Measurements from ENCODE around the gene DNM1.

DNM1 gene

GRCh38 chr9:128252317-128253139, 49.3 kb downstream of the DNM1 start:
- no peak for DNase-seq

DNA sequence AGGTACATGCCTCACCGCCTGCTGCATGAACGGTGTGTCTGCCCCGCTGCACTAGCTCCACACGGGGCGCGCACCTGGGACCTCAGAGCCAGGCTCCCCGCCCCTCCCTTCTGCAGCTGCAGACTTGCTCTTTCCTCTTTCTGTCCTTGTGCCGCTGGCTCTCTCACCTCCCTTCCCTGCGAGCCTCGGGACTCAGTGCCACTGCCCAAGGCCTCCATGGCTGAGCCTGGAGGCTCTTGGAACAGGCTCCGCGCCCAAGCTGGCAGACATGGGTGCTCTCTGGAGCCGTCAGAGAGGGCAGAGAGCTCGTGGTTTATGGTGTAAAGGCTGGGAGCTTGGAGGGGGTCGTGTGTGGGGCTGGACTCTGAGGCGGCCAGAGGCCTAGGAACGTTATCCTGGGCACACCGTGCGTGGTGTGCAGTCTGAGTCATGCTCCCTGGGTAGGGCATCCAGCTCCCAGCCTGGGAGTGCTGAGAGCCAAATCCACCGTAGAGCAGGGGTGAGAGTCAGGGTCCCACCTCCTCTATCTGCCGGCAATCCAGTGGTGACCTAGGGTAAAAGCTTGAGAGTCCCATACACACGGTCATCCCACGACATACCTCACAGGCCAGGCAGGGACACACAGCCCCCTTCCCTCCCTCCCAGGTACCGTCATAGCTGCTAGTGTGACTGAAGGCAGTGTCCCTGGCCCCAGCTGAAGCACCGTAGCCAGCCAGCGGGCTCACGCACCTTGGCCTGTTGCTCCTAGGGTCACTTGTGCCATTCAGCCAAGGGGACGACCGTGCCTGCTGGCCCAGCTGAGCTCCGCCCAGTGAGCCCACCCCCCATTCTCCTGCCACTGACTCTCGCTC, 50.2 kb downstream of the DNM1 start:
- DNase-seq = no peak

GRCh38 chr9:128253991-128254346, 50.8 kb downstream of the DNM1 start:
- no peak for DNase-seq

DNA sequence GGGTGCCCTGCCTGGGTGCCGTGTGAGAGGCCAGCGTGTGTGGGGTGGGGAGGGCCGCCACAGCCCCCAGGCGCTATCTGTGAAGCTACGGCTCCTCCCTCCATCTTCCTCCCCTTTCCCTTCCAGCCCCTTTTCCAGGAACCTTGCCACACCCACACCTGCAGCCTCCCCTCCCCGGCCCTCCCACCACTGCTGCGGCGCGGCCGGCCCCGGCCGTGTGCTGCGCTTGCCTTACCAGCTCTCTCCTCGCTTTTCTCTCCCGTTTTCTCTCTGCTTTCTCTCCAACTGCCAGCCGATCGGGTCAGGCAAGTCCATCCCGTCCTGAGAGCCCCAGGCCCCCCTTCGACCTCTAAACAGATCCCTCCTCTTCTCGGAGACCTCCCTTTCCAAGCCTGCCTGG, 51.2 kb downstream of the DNM1 start:
- DNase-seq = no peak

- DNase-seq = peak; percentile 53
Measured at GRCh38 chr9:128254855-128255759, 51.9 kb downstream of the DNM1 start.

GRCh38 chr9:128257086-128257825, 54.1 kb downstream of the DNM1 start:
- no peak for DNase-seq

DNA sequence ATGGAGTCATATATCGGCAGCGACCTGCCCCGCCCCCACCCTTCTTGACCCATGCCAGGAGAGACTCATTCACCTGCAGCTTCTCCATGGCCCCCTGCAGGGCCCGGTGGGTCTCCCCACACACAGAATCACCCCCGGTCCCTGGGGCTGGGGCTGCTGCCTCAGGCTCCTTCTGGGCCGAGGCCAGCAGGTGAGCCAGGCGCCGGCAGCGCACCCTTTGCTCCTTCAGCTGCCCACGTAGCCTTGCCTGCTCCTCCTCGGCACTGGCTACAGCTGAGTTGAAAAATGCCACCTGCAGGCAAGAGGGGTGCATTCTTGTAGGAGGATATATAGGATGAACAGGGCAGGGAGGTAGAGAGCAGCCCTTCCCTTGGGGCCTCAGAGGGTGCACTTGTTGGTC, 54.7 kb downstream of the DNM1 start:
- DNase-seq = no peak

- no peak for DNase-seq
Measured at GRCh38 chr9:128258326-128258725, 55.1 kb downstream of the DNM1 start.

- no peak for DNase-seq
Measured at GRCh38 chr9:128259156-128259555, 56.0 kb downstream of the DNM1 start.

DNA sequence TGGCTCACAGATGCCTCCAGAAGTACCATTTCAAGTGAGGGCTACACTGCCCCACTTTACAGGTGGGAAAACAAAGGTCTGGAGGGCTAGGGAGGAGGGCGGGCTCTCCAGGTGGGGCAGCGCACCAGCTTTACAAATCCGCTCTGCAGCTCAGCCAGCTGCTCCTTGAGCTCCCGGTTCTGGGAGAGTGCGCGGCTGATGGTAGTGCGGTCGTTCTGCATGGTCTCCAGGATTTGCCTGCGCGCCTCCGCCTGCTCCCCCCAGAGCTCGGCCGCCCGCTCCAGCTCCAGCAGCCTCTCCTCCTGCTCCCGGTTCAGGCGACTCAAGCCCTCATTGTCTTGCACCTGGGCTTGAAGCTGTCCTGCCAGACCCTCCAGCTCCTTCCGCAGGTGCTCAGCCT, 57.2 kb downstream of the DNM1 start:
- DNase-seq = no peak

- no peak for DNase-seq
Measured at GRCh38 chr9:128262687-128263086, 59.5 kb downstream of the DNM1 start.

DNA sequence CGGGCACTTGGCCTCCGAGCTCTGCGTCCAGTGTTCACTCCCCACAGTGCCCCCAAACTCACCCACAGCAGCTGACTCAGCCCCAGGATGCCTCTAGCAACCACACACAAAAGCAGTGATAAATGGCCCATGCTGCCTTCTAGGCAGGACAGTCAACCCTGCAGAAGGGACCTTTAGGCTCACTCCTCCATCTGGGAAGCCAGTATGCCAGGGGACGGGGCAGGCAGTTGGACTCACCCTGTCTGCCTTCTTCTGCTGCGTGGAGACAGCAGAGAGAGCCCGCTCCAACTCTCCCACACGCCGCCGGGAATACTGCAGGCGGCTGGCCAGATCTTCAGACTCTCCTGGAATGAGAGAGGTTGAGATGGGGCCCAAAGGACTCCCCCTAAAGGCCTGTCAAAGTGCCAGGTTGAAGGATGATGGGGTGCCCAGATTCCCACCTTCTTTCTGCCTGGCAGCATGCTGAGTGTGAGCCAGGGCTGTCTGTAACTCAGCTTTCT, 62.2 kb downstream of the DNM1 start:
- no peak for DNase-seq

DNA sequence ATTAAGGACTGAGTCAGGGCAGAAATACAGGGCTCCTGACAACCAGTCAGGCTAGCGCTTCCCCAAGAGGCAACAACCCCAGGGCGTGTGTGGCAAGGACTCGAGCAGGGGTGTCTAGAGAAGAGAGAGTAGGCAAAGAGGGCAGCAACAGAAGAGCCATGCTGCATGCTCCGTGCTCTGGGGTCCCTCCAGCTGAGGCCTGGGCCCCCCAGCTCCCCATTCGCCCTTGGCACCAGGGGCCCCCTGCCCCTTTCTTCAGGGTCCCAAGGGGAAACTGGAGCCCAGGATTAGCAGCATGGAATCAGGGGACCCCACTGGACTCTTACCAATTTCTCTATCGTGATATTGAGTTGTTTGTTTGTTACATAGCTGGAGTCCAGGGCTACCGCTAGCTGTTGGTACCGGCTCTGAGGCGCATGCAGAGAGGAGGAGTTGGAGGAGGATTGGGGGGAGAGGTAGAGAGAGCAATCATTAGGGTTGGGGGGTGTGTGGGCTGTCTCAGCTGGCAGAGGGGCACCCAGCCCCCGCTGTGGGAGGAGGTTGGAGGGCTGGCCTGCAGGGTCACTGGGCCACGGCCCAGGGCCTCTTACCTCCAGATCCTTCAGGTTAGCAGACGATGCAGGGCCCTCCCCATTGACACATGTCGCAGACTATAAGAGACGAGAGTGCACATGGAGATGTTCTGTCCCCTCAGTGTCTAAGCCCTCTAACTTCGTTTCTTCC, 63.9 kb downstream of the DNM1 start:
- no peak for DNase-seq

DNA sequence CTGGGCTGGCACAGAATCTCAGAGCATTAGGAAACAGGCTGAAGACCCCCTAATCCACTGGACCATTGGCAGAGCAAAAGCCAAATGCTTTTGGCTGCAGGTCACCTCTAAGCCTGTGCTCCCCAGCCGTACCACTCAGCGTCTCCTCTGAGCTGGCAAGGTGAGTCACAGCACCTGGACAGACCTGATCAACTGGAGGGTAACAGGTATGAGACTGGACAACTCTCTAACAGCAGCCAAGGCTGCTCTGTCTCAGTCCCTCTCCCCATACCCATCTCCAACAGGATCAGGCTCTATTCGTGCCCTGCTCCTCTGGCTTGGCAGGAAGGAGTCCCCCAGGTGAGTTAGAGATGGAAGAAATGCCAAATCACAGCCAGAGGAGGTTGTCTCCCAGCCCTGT, 67.9 kb downstream of the DNM1 start:
- DNase-seq = no peak

DNA sequence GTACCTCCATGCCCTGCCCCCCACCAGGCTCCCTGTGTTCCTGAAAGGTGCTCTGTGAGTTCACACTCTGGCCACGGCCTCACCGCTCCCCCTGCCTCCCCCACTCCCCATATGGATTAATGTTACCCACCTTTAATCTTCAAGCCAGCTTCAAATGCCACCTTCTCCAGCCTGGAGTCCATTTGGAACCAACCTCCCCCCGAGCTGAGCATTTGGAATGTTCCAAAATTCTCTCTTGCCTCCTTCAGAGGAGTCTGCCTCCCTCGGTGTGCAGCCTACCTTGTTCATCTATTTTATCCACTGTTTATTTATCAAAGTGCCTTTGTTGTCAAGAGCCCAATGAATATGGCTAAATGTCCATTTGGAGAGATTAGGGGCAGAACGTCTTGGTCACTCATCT, 68.3 kb downstream of the DNM1 start:
- DNase-seq = no peak

GRCh38 chr9:128274245-128274644, 71.1 kb downstream of the DNM1 start:
- DNase-seq = no peak

- DNase-seq = peak; percentile 61
Measured at GRCh38 chr9:128275198-128276007, 72.2 kb downstream of the DNM1 start, which contains the start of gene GOLGA2. Gene GOLGA2, minus strand, starts transcription at chr9:128276007. Its CDS starts 31 bp downstream, at chr9:128275976.

DNA sequence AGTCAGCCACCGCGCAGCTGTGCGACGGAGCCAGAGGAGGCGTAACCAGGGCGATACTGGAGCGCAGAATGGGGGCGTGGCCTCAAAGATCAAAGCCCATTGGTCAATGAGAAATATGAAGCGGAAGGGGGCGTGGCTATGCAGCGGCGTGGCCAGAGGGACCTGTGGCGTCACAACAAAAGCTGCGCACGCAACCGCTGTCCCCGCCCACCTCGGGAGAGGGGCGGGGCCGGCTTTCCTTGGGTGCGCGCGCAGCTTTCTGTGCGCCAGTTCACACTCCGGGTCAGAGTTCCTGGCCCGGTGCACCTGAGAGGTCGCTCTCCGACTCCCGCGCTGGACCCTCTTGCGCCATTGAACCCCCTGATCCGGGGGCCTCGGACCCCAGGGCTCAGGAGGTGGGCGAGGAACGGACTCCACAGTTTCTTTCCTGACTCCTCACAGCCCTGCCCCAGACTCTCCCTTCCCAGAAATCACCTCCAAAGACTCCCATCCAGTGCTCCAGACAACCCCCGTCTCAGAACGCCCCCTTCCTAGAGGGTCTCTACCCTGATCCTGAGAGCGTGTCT, 72.9 kb downstream of the DNM1 start, which contains the start of gene SWI5:
SWI5 (plus strand) TSS at position 269 of the 566 bp plus-strand sequence.
- DNase-seq = peak; percentile 99

DNA sequence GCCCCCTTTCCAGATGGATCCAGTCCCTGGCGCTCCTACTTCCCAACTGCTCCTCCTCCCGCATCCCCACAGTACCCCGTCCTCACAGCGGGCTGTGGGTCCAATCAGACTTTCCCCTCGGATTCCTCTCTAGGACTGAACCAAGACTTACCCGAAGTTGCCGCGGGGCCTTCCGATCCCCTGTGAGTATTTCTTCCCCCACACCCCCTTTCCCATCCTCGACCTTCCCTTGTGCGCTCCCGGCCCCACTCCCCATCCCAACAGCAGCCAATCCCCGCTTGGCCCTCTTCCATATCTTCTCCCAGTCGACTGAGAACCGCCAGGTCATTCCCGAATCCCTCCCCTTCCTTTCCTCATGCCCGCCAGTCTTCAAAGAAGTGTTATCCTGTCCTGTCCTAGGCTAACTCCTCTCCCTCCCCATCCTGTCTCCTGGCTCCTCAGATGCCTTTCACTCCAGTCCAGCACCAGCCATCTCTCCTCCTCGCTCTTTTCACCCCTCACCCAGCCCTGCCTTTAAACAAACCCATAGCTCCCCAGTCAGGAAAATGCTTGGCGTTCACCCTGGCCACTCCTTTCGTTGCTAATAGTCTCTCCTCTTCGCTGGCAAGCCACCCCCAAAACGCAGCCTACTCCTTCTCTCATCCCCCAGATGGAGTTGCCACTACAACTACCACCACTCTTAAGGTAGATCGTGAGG, 73.5 kb downstream of the DNM1 start:
- DNase-seq = peak; percentile 37

All from fibroblast of skin of abdomen (primary cell).